OCI-LY7 (cell line): ENCODE measurements around the gene TIGAR. TPM values are rescaled to one million over a fixed set of nuclear protein-coding genes. Genes with fewer than 3 reads are reported as not detected.

Source experiments
- BruUV-seq: library from RNA; stranded (reverse); fragments of 400-500 nt; replicated peaks from 2 replicates; lab custom pipeline; 2021; lab: Mats Ljungman, UMichigan
- CTCF ChIA-PET: fragments of 300-600 bp; sonication (Branson Sonifier 250); formaldehyde crosslinking; loops from one replicate; lab custom pipeline; 2022; ENCODE audit warnings: antibody characterized with exemption; ENCODE audit not compliant: unreplicated experiment; lab: Charles Lee
- POLR2A ChIA-PET: fragments of 300-600 bp; sonication (Branson Sonifier 250); formaldehyde crosslinking; loops from one replicate; lab custom pipeline; 2022; ENCODE audit warnings: antibody characterized with exemption; lab: Charles Lee
- DNase-seq: peaks from one replicate; pipeline ENCODE4 v3.0.0-alpha.2; 2015; ENCODE audit warnings: low spot score
- H2AFZ ChIP-seq: fragments of 200-600 bp; sonication (generic), shearing (Covaris generic); 2 replicates; pipeline ENCODE4 v1.6.1; 2014; ENCODE audit warnings: mild to moderate bottlenecking, antibody characterized with exemption, low read length, moderate library complexity
- H3K27ac ChIP-seq: fragments of 200-600 bp; sonication (generic); 2 replicates; pipeline ENCODE4 v1.5.1; 2014; ENCODE audit warnings: mixed run types, low read depth, mild to moderate bottlenecking, moderate library complexity, low read length, inconsistent platforms; ENCODE audit not compliant: poor library complexity, severe bottlenecking
- H3K36me3 ChIP-seq: fragments of 200-600 bp; sonication (generic); 2 replicates; pipeline ENCODE4 v1.6.1; 2014; ENCODE audit warnings: mild to moderate bottlenecking, antibody characterized with exemption, low read length, moderate library complexity, mixed read lengths; ENCODE audit not compliant: insufficient read depth
- H3K4me1 ChIP-seq: fragments of 200-600 bp; sonication (generic); 2 replicates; pipeline ENCODE4 v1.5.1; 2014; ENCODE audit warnings: mild to moderate bottlenecking, low read length; ENCODE audit not compliant: insufficient read depth, poor library complexity, severe bottlenecking
- H3K4me2 ChIP-seq: fragments of 200-600 bp; sonication (generic); 2 replicates; pipeline ENCODE4 v1.6.1; 2014; ENCODE audit warnings: mild to moderate bottlenecking, low read length
- H3K4me3 ChIP-seq: fragments of 200-600 bp; sonication (generic); 2 replicates; pipeline ENCODE4 v1.5.1; 2014; ENCODE audit warnings: mild to moderate bottlenecking, low read depth, low read length; ENCODE audit not compliant: poor library complexity, severe bottlenecking
- H3K79me2 ChIP-seq: fragments of 200-600 bp; sonication (generic); 2 replicates; pipeline ENCODE4 v1.6.1; 2016; ENCODE audit warnings: low read depth, mild to moderate bottlenecking, low read length, moderate library complexity, mixed read lengths; ENCODE audit not compliant: insufficient read depth
- H3K9me2 ChIP-seq: fragments of 200-600 bp; sonication (generic); 2 replicates; pipeline ENCODE4 v1.6.1; 2016; ENCODE audit warnings: mild to moderate bottlenecking, low read length, mixed read lengths; ENCODE audit not compliant: insufficient read depth
- H3K9me3 ChIP-seq: fragments of 200-600 bp; sonication (generic); 2 replicates; pipeline ENCODE4 v1.6.1; 2014; ENCODE audit warnings: mild to moderate bottlenecking, mixed run types, low read length, mixed read lengths
- H4K20me1 ChIP-seq: fragments of 200-600 bp; sonication (generic); 2 replicates; pipeline ENCODE4 v1.6.1; 2014; ENCODE audit warnings: mild to moderate bottlenecking, antibody characterized with exemption, low read length, moderate library complexity, mixed read lengths; ENCODE audit not compliant: insufficient read depth
- EZH2phosphoT487 ChIP-seq: fragments of 200-600 bp; sonication (generic); IDR thresholded peaks from 2 replicates; pipeline ENCODE4 v1.6.1; 2018; ENCODE audit warnings: low read depth, borderline replicate concordance, mild to moderate bottlenecking, mixed run types, antibody characterized with exemption, low read length, moderate library complexity, mixed read lengths
- intact Hi-C: fragments of 100-400 bp; cut with micrococcal nuclease; formaldehyde crosslinking; loops from one replicate; pipeline ENCODE4 v1.10.0; 2022; ENCODE audit not compliant: unreplicated experiment
- total RNA-seq, 2 experiments: library from RNA; depleted of rRNA in 1 of 2; stranded (reverse); fragments of >200 nt in 1 of 2; shearing (Covaris generic) in 1 of 2; gene quantifications; 2 replicates each; pipeline ENCODE4 v1.2.3, GENCODE V29; 2014 to 2022
- TF ChIP-seq, protein P1 (sequence below): fragments of 200-600 bp; sonication (generic); conservative IDR thresholded peaks from 2 replicates; pipeline ENCODE4 v1.5.1; 2014; ENCODE audit warnings: mild to moderate bottlenecking, antibody characterized with exemption, low read length, moderate library complexity, mixed read lengths

TIGAR gene
- total RNA-seq, 2 experiments from 2014 or later: 8.0 to 24.7 TPM

DNA sequence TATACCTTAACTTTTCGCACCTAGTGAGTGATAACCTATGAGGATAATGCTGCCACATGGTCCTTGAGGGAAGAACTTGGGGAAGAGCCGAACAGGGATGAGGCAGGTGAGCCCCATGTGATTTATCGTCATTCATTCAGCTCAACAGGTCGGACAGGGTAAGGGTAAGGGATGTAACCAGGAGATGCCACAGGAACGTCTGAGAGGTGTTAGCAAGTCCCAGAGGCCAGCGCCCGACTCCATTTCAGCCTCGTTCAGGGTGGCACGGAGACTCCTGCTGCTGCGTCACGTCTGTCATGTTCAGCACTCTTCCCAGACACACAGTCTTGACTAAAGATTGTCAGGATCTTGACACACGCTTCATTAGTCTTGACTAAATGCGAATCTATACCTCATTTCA, 23.4 kb upstream of the TIGAR start:
- no peak for DNase-seq
- Histone ChIP-seq H3K79me2 (no peaks in the 10 kb centered on the region), H3K27ac (no peak overlapping the region), H3K4me2 (no peak overlapping the region), H3K36me3 (no peaks in the 10 kb centered on the region), H3K9me2 (no peaks in the 10 kb centered on the region), H2AFZ (no peak overlapping the region), H4K20me1 (no peaks in the 10 kb centered on the region), H3K9me3 (no peaks in the 10 kb centered on the region), H3K4me3 (no peak overlapping the region), H3K4me1 (no peaks in the 10 kb centered on the region)
- no TSS peak for BruUV-seq
- CTCF ChIA-PET: no interaction called here
- intact Hi-C loops: no loop called here
- no peak for TF ChIP-seq EZH2phosphoT487
- TF ChIP-seq, protein P1, sequence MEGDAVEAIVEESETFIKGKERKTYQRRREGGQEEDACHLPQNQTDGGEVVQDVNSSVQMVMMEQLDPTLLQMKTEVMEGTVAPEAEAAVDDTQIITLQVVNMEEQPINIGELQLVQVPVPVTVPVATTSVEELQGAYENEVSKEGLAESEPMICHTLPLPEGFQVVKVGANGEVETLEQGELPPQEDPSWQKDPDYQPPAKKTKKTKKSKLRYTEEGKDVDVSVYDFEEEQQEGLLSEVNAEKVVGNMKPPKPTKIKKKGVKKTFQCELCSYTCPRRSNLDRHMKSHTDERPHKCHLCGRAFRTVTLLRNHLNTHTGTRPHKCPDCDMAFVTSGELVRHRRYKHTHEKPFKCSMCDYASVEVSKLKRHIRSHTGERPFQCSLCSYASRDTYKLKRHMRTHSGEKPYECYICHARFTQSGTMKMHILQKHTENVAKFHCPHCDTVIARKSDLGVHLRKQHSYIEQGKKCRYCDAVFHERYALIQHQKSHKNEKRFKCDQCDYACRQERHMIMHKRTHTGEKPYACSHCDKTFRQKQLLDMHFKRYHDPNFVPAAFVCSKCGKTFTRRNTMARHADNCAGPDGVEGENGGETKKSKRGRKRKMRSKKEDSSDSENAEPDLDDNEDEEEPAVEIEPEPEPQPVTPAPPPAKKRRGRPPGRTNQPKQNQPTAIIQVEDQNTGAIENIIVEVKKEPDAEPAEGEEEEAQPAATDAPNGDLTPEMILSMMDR: no peak
- POLR2A ChIA-PET: no interaction called here

DNA sequence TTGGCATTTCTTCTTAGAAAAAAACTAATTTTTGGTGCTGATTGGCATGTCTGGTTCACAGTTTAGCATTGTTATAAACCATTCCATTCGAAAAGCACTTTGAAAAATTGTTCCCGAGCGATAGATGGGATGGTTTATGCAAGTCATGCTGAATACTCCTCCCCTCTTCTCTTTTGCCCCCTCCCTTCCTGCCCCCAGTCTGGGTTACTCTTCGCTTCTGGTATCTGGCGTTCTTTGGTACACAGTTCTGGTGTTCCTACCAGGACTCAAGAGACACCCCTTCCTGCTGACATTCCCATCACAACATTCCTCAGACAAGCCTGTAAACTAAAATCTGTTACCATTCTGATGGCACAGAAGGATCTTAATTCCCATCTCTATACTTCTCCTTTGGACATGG, 20.1 kb upstream of the TIGAR start:
- DNase-seq: no peak
- Histone ChIP-seq H4K20me1 (no peaks in the 10 kb centered on the region), H3K9me2 (no peaks in the 10 kb centered on the region), H3K36me3 (no peaks in the 10 kb centered on the region), H3K9me3 (no peaks in the 10 kb centered on the region), H3K79me2 (no peaks in the 10 kb centered on the region), H3K4me3 (no peak overlapping the region), H2AFZ (no peak overlapping the region), H3K4me1 (no peaks in the 10 kb centered on the region), H3K27ac (no peak overlapping the region), H3K4me2 (no peak overlapping the region)
- intact Hi-C loops: no loop called here
- no TSS peak for BruUV-seq
- TF ChIP-seq, protein P1: no peak
- no peak for TF ChIP-seq EZH2phosphoT487
- POLR2A ChIA-PET: interaction anchor here (0.7 kb wide), 1 partner anchor 913 kb away, joined by 3 read pairs; no protein-coding TSS in a partner anchor
- CTCF ChIA-PET: no interaction called here

DNA sequence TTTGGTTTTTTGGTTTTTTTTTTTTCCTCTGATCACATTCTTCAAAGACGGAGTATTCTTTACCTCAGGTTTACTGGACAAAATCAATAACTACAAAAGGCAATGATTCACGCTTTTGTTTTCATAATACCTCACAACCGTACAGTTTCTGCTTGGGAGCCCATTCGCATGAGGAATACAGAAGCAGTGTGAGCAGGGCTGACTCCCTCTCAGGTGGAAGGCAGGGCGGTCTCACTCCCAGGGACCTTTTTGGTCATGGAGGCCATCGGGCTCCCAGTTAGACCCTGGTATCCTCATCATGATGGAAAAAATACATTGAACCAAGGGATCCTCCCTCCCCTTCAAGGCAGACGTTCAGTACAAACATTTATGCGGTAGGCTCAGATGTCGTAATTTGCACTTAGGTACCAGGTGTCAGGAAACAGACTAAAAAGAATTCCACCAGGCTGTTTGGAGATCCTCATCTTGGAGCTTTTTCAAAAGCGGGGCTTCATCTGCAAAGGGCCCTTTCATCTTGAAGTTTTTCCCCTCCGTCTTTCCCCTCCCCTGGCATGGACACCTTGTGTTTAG, 19.0 kb upstream of the TIGAR start:
- Histone ChIP-seq H3K4me3 (no peak overlapping the region), H3K4me2 (no peak overlapping the region), H3K27ac (no peak overlapping the region), H3K79me2 (no peaks in the 10 kb centered on the region), H3K9me2 (no peaks in the 10 kb centered on the region), H4K20me1 (no peaks in the 10 kb centered on the region), H3K36me3 (no peaks in the 10 kb centered on the region), H3K9me3 (no peaks in the 10 kb centered on the region), H2AFZ (no peak overlapping the region), H3K4me1 (no peaks in the 10 kb centered on the region)
- no peak for DNase-seq
- CTCF ChIA-PET: interaction anchor here (0.6 kb wide), 1 partner anchor 13 kb away, joined by 5 read pairs; no protein-coding TSS in a partner anchor
- BruUV-seq: no TSS peak
- TF ChIP-seq EZH2phosphoT487: no peak
- TF ChIP-seq, protein P1: no peak
- intact Hi-C loops: no loop called here
- POLR2A ChIA-PET: no interaction called here
